ENCODE data around the gene ARHGAP33. TPM values are rescaled to one million over a fixed set of nuclear protein-coding genes. Genes with fewer than 3 reads are reported as not detected.

ARHGAP33 gene
- total RNA-seq, 1 experiment from 2014 or later, result 27.0 TPM

- no peak for TF ChIP-seq CTCF (IDR thresholded peaks at IDR 0.05; ENCODE audit: unreplicated experiment)
- Mint-ChIP-seq H3K9me3 (ENCODE audit: low read depth, unreplicated experiment) (no peaks in the 10 kb centered on the region), H3K4me3 (ENCODE audit: low read depth, unreplicated experiment) (no peak overlapping the region), H3K4me1 (ENCODE audit: low read depth, unreplicated experiment) (no peaks in the 10 kb centered on the region), H3K36me3 (ENCODE audit: insufficient read depth, unreplicated experiment) (peaks cover 56% of the 10 kb centered on the region), H3K27me3 (ENCODE audit: unreplicated experiment) (no peaks in the 10 kb centered on the region), H3K27ac (ENCODE audit: unreplicated experiment) (no peak overlapping the region)
- DNase-seq, result no peak
- CTCF ChIA-PET, result interaction anchor here (0.6 kb wide), 1 partner anchor 34 kb away, joined by 5 read pairs; no protein-coding TSS in a partner anchor
- intact Hi-C loops (cut with micrococcal nuclease; ENCODE audit: unreplicated experiment), result no loop called here
- no TSS peak for BruUV-seq (replicated peaks)
Measured at GRCh38 chr19:35729021-35729420, 46.3 kb upstream of the ARHGAP33 start.

GRCh38 chr19:35729763-35730162 lies 45.6 kb upstream of the ARHGAP33 start:
- Mint-ChIP-seq H3K36me3 (ENCODE audit: insufficient read depth, unreplicated experiment) (peaks cover 56% of the 10 kb centered on the region), H3K4me3 (ENCODE audit: low read depth, unreplicated experiment) (no peak overlapping the region), H3K9me3 (ENCODE audit: low read depth, unreplicated experiment) (no peaks in the 10 kb centered on the region), H3K27ac (ENCODE audit: unreplicated experiment) (no peak overlapping the region), H3K27me3 (ENCODE audit: unreplicated experiment) (no peaks in the 10 kb centered on the region), H3K4me1 (ENCODE audit: low read depth, unreplicated experiment) (no peaks in the 10 kb centered on the region)
- no peak for DNase-seq
- CTCF ChIA-PET, result no interaction called here
- BruUV-seq (replicated peaks), result no TSS peak
- intact Hi-C loops (cut with micrococcal nuclease; ENCODE audit: unreplicated experiment), result no loop called here
- TF ChIP-seq CTCF (IDR thresholded peaks at IDR 0.05; ENCODE audit: unreplicated experiment), result no peak

GRCh38 chr19:35730326-35730725 lies 45.0 kb upstream of the ARHGAP33 start:
- H3K4me3 Mint-ChIP-seq (ENCODE audit: low read depth, unreplicated experiment), result no peak overlapping the region
- DNase-seq, result no peak
- peaks cover 54% of the 10 kb centered on the region for H3K36me3 Mint-ChIP-seq (ENCODE audit: insufficient read depth, unreplicated experiment)
- no peaks in the 10 kb centered on the region for H3K4me1 Mint-ChIP-seq (ENCODE audit: low read depth, unreplicated experiment)
- TF ChIP-seq CTCF (IDR thresholded peaks at IDR 0.05; ENCODE audit: unreplicated experiment), result no peak
- no TSS peak for BruUV-seq (replicated peaks)
- no peaks in the 10 kb centered on the region for H3K9me3 Mint-ChIP-seq (ENCODE audit: low read depth, unreplicated experiment)
- no peak overlapping the region for H3K27ac Mint-ChIP-seq (ENCODE audit: unreplicated experiment)
- CTCF ChIA-PET, result interaction anchor here (0.7 kb wide), 1 partner anchor 19 kb away, joined by 3 read pairs; no protein-coding TSS in a partner anchor
- H3K27me3 Mint-ChIP-seq (ENCODE audit: unreplicated experiment), result no peaks in the 10 kb centered on the region
- intact Hi-C loops (cut with micrococcal nuclease; ENCODE audit: unreplicated experiment), result no loop called here

GRCh38 chr19:35731353-35731752 lies 44.0 kb upstream of the ARHGAP33 start:
- no peak overlapping the region for H3K27ac Mint-ChIP-seq (ENCODE audit: unreplicated experiment)

More at GRCh38 chr19:35731353-35731752, 44.0 kb upstream of the ARHGAP33 start:
- Mint-ChIP-seq H3K9me3 (ENCODE audit: low read depth, unreplicated experiment) (no peaks in the 10 kb centered on the region), H3K4me3 (ENCODE audit: low read depth, unreplicated experiment) (no peak overlapping the region), H3K4me1 (ENCODE audit: low read depth, unreplicated experiment) (no peaks in the 10 kb centered on the region), H3K27me3 (ENCODE audit: unreplicated experiment) (no peaks in the 10 kb centered on the region), H3K36me3 (ENCODE audit: insufficient read depth, unreplicated experiment) (peaks cover 54% of the 10 kb centered on the region)
- TF ChIP-seq CTCF (IDR thresholded peaks at IDR 0.05; ENCODE audit: unreplicated experiment), result no peak
- CTCF ChIA-PET, result interaction anchor here (0.6 kb wide), 2 partner anchors 153 to 1369 kb away, joined by 4 to 5 read pairs; no protein-coding TSS in a partner anchor
- intact Hi-C loops (cut with micrococcal nuclease; ENCODE audit: unreplicated experiment), result no loop called here
- no TSS peak for BruUV-seq (replicated peaks)
- DNase-seq, result no peak
